ENCODE results near the gene LAMB2.
A peak's percentile ranks its signal among the peaks of the same experiment; 100 is the strongest.

Gene LAMB2

DNA sequence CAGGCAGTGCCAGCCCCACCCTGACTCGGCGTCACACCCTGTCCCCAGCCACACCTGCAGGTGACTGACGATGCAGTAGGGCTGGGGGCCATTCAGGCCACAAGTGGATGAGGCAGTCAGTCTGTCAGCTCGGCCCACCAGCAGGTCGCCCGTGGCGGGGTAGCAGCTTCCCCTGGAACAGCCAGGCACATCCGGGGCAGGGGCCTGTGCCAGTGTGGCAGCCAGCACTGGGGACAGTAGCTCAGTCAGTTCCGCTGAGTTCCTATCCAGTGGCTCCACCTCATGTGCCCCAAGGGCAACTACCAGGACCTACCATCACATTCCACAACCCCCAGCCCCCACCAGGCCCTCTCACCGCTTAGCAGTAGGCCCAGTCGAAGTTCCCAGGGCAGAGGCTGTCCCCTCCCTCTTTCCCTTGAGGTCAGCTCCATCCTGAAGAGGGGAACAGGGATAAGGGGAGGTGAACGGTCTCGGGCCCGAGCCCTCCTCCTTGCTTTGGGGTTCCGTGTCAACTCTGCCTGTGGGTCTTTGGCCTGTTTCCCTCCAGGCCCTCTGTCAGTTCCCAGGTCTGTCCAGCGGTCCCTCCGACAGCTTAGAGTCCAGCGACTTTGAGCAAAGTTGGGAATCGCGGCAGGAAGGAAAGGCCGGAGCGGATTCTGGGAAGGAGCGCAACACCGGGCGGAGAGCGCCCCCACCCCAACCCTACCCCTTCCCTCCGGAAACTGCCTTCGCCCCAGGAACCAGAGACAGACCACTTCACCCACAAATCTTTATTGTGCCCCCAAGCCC, at the start of gene LAMB2:
Gene LAMB2 (minus strand): TSS at position 614 of the 789 bp plus-strand sequence. CDS start 183 bp downstream, at position 431.
- peak; percentile 2 to 63 for DNase-seq

DNA sequence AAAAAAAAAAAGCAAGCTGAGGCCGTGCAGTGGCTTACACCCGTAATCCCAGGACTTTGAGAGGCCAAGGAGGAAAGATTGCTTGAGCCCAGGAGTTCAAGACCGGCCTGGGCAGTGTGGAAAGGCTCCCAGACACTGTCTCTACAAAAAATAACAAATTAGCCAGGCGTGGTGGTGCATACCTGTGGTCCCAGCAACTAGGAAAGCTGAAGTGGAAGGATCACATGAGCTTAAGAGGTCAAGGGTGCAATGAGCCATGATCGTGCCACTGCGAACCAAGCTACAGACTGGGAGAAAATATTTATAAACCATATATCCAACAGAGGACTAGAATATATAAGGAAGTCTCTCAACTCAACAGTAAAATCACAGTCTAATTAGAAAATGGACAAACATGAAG, 48.5 kb upstream of the LAMB2 start:
- DNase-seq = no peak

DNA sequence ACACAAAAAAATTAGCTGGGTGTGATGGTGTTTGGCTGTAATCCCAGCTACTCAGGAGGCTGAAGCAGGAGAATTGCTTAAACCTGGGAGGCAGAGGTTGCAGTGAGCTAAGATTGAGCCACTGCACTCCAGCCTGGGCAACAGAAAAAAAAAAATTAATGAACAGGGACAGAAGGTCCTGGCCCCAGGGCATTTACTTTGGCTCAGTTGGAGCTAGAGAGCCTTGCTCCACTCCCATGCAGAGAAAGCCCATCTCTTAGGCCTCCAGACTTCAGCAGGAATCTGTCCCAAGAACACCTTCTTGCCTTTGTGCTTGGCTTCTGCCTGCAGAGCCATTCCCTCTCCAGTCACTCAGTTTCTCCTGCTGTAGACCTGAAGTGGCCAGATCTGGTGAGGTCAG, 47.3 kb upstream of the LAMB2 start:
- no peak for DNase-seq

DNA sequence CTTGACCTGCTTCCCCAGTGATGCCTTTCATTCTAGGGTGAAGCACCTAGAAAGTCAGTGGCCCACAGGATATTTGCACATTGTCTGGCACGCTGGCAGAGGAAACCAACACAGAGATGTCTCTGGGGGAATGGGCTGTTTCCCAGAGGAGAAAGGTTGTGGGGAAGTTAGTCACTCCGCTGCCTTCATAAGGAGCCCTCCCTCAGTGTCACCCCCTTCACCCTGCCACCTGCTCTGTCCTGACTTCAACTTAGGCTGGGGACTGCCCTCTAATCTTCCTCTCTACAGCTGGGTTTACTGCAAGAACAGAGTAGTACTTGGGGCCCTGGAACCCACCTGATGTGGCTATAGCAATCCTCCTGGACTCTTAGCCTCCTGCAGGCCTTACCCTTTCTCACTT, 44.2 kb upstream of the LAMB2 start:
- DNase-seq = no peak

DNA sequence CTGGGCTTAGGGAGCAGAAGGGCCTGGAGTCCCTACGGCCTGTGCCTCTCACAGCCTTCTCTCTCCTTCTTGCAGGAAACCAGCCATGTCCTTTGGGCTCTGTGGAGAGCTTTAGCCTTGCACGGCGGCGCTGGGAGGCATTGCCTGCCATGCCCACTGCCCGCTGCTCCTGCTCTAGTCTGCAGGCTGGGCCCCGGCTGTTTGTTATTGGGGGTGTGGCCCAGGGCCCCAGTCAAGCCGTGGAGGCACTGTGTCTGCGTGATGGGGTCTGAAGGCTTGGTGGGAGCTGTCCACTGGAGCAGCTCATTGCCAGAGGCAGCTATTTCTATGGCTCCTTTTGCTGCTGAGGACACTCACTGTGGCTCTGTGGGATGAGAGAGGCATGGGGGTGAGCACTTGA, 42.7 kb upstream of the LAMB2 start:
- no peak for DNase-seq

DNA sequence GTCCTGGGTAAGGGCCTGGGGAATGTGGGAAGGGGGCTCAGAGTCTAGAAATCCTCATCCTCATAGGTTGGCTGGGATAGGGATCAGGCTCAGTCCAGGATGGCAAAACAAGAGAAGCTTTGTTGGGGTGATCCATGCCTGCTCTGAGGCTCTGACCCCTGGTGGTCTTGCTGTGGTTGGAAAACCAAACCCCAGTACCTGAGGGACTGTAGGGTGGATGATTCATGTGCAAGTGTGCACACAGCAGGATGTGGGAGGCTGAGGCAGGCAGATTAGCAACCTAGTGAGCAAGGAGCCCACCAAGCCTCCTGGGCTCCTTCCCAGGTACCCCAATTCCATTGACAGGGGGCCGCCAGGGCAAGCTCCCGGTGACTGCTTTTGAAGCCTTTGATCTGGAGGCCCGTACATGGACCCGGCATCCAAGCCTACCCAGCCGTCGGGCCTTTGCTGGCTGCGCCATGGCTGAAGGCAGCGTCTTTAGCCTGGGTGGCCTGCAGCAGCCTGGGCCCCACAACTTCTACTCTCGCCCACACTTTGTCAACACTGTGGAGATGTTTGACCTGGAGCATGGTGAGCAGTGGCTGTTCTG, 41.6 kb upstream of the LAMB2 start:
- DNase-seq = no peak

DNA sequence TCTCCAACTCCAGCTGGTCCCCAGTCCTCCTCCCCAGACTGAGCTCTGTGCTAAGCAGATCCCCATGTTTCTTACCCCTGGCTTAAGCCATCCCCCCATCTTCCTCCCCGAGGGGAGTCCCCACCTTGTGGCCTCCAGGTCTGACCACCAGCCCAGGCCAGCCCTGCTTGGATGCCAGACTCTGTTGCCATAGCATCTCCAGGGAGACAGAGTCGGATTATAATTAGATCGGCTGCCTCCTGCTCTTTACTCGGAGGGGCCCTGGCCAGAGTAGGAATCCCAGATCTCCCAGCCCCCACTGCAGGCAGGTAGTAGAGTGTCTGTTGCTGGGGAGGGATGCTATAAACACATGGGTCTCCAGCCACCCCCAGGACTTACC, 40.9 kb upstream of the LAMB2 start:
- no peak for DNase-seq

DNA sequence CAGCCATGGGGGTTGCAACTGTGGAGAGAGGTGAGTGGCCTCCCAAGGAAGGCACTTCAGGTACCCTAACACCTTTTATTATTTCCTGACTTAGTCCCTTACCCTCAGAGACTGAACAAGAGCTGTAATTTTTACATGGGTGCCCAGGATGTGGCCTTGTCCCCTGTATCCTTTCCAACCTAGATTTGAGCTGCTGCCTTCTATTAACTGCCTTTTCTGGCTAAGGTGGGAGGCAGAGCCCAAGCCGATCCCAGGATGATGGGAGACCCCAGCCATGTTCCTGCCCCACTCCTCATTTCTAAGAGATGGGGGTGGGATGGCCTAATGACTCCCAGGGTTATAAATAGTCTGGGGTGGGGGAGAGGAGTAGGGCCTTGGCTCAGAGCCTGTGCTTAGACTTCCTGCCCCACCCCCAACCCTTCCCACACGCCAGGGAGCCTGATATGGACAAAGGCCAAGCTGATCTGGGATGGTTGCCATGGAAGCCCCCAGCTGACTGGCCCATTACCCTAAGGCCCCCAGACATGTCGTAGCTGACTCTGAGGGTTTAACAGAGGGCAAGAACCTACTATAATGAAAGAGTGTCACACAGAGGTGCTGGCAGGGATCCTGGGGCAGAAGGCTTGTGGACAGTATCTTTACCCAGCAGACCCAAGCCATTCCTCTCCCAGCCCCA, 40.4 kb upstream of the LAMB2 start:
- DNase-seq = peak in 1 of 2 experiments; percentile 10

DNA sequence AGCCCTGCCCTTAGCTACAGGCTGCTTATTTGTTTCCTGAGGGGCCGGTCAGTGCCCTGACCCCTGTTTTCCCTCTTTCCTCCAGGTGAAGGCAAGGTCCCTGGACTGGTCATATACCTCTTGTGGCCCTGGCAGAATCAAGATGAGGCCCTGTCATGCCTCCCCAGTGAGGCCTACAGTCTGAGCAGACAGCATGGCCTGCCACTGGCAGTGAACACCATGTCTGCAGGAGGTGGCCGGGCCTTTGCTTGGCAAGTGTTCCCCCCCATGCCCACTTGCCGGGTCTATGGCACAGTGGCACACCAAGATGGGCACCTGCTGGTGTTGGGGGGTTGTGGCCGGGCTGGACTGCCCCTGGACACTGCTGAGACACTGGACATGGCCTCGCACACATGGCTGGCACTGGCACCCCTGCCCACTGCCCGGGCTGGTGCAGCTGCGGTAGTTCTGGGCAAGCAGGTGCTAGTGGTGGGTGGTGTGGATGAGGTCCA, 39.7 kb upstream of the LAMB2 start:
- DNase-seq = no peak

DNA sequence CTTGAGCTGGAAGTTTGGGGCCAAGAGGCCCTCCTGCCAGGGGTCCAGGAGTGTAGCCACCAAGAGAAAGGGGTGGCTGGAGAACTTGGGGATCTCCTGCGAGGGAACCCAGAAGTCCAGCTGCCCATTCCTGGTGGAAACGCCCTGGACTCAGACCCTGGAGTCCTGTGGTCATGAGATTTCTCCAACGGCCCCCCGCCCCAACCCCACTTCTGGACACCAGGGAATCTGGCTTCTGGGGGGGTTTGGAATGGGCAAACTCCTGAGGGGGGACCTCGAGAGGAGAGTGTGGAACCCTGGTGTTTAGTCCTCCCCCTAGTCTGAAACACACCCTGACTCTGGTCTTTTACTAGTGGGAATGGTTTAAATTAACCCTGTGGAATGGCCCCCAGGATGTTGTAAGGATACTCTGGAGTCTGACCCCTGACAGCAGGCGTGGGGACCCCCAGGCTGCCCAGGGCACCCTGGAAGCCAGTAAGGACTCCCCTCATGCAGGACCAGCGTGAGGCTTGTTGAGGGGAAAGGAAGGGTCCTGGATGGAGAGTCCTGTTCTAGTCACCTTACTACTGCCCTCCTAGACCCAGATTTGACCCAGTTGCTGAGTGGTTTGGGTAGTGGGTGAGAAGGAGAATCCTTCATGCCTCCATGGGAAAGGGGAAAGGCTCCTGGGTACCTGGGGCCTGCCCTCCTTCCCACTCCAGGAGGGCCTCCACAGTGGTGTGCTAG, 39.1 kb upstream of the LAMB2 start:
- no peak for DNase-seq

DNA sequence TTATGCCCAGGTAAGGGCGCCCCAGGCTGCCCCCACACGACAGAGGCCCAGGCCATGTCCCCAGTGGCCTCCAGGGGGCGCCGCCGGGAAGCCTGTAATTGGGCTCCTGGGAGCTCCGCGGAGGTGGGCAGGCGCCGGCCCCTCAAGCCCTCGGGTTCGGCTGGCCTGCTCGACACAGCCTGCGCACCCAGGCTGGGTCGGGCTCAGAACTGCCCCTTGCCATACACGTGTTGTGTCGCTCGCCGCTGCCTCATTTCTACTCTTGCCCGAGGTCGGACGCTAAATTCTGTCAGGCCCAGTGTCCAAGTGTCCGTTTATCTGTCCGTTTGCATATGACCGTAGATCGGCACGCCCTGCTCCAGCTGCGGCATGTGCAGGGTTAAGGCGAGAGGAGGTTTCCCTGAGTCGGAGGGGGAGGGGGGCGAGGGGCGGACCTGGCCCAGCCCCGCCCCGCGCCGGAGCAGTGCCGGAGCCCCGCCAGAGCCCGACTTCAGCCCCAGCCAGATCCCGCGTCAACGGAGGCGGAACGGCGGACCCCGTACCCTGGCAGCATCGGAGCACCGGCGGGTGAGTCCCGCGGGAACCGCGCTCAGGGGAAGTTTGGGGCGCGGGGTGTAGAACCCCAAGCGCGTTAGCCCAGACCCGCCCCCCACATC, 38.4 kb upstream of the LAMB2 start, which contains the start of gene KLHDC8B:
Gene KLHDC8B (plus strand): TSS at position 480 of the 656 bp plus-strand sequence. CDS start 1,172 bp downstream, outside the sequence.
- peak; percentile 11 to 54 for DNase-seq

DNA sequence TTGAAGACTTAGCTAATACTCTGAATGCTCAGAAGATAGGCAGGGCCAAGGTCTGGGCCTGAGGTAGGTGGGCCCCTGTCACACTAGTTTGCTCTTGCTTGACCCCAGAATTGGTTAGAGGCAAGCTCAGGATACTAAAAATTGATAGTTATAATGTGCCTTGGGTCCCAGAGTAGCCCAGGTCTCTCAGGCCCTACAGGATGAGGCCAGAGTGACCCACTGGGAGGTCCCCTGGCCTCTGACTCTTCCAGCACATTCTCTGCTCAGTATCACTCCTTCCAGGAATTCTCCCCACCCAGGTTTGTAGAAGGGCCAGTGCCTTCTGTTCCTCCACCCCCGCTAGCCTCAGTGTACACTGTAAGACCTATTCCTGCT, 37.9 kb upstream of the LAMB2 start:
- no peak for DNase-seq

DNA sequence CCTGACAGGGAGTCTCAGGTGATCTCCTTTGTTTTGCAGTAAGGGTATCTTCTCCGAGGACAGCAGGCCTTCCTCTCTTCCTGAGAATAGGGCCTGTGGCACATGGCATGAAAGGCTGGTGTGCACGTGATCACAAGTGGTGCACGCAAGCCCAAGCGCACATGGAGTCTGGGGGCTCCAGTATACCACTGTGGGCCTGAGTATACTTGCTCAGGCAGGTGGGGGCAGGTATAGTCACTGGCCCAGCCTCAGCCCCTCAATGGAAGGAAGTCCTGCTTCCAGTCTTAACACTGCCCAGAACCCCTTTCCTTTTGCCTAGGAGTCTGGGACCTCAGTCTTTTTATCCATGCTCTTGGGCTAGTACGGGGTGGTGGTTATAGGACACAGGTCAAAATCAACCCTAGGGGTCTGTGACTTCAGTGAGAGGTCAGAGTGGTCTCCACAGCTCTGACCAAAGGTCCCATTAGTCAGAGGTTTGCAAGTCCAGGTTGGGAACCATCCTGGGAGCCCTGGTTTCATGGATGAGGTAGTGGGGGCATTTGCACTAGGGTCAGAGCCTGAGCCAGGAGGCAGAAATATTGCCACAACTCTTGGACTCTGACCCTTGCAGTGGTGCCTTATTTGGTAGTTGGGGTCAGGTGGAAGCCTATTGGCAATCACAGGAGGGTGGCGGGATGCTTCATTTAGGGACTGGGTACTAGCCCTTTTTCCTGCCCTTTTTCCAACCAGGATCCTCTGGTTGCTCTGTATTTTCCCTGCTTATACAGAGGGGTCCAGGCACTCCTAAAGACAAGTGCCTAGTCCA, 34.1 kb upstream of the LAMB2 start:
- no peak for DNase-seq

DNA sequence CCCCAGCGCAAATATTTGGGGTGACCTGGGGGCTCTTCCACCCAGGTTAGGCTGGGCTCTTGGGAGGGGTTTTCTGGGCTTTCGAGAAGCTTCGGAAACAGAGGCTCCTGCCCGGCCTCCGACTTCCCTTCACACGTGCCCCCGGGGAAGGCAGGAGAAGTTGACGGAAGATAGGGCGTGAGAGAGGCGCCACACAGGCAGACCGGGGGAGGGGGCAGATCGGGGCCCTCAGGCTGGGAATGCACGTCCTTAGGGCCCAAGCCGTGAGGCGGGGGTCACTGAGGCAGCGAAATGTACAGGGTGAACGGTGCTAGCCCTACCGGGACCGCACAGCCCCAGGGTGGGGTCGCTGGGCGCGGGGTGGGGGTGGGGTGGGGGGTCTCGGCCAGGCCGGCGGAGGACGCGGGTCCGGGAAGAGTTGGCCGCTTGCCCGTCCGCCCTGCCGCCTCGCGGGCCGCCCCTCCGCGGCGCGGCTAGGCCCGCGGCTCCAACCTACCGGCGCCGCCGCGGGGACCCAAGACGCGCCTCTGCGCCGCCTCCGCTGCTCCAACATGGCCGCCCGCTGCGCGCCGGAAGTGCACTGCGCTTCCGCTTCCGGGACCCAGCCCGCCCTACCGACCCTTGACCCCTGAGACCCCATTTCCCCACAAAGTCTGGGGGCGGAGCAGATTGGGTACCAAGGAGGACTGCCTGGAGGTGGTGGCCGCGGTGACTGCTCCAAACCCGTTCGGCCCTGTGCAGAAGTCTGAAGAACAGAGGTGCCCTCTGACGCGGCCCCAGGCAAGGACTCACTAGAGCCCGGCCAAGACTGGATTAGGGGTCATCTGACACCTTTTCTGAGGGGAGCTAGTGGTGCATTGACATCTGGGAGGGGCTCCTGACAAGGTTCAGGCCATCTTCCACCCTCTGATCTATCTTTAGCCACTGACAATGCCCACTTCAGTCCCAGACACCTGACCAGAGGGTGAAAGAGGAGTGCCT, 33.2 kb upstream of the LAMB2 start, which contains the start of gene CCDC71:
Gene CCDC71 (minus strand): TSS at position 561 of the 981 bp plus-strand sequence. CDS start 2,123 bp downstream, outside the sequence.
- peak; percentile 33 to 66 for DNase-seq

DNA sequence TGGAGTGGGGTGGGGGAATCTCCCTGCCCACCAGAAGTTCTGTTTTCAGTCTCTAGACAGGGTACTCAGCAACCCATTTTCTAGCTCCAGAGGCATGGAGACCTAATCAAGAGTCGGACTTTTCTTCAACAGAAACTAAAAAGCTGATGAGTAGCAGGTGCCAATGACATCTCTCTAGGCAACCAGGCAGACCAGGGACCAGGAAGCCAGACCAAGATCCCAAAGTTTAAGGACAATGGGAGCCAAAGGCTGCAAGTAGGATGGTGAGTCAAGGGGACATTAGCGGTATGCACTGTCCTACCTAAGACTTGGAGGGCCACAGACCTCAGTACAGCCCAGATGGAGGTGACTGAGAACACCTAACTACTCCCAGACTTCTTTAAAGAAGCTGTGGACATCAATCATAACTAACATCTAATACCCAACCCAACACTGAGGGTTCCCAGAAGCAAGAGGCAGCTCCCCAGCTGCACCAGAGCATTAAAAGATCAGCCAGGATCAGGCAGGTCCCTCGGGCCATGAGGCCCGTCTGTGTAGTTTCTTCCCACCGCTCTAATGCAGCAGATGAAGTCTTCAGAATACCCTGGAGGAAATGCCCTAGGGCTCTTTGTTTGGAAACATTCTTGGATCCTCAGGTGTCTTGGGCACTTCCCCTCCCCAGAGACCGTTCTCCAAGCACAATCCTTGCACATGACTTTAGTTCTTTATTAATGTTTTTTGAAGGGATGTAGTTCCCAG, 32.3 kb upstream of the LAMB2 start:
- no peak for DNase-seq

DNA sequence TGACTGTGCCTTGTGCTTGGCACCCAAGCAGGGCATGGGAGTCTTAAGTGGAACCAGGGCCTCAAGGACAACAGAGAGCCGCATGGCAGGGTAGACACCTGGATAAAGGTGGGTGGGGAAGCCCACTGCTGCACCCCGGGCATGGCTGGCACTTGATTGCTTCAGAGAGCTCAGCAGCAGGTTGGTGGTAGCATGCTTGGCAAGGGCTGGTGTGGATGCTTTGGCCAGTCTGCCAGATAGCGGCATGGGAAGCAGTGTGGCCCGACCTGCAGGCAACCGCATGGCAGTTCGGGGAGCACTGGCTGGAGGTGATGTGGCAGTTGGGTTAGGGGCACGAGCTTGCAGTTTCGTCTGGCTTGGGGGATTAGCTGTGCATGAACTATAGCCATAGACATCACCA, 30.8 kb upstream of the LAMB2 start:
- DNase-seq = no peak

DNA sequence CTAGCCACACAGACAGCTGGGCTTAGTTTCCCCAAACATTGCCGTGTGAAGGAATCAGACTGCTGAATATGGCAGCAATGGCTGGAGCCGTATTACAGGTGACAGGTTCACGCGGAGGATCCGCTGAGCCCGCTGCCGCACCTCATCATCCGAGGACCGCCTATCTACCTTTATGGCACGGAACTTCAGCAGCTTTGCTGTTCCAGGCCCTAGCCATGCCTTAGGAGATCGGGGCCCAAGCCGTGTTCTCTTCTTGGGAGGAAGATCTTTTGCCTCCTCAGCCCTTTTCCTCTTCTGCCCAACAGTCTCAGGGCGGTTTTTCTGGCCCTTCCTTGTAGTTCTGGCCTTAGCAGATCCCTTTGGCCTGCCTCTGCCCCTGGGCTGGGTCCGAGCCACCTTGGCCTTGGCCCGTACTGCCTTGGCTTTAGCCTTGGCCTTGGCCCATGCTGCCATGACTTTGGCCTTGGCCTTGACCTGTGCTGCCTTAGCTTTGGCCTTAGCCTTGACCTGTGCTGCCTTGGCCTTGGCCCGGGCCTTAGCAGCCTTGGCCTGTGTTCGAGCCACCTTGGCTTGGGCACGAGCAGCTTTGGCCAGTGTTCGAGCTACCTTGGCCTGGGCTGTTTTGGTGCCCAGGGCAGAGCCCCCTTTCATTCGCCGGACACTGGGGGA, 30.0 kb upstream of the LAMB2 start:
- DNase-seq = no peak

DNA sequence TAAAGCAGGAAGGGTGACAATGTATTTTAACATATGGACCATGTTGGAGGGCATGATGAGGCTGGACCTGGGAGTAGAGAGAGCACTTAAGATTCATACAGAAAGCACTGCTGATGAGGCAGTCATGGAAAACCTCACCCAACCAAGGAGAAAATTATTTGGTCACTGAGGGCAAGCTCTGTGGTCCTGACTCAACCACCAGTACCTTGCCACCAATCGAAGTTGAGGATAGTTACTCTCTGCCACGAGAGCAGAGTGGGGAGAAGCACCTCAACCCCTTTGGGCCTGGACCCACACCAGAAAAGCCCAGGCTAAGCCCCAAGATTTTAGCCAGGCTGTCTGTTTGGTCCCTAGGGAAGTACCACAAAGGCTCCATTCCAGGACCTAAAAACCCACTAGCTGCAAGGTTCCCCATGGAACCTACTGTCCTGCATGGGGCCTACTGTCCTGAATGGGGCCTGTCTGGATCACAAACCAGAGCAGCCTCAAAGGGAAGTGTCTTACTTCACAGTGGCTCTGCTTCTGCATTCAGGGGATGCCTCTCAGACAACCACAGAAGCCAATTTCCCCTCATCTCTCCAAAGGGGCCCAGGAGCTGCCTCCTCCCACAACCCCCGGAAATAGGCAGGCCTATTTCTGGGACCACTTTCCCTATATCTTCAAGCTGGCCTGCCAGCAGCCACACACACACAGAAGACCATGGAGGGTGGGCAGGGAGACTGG, 29.1 kb upstream of the LAMB2 start:
- no peak for DNase-seq

Measured in NCI-H446 (cell line).